M059J (cell line): Measurements from ENCODE around the gene KNOP1. TPM values are rescaled to one million over a fixed set of nuclear protein-coding genes. Genes with fewer than 3 reads are reported as not detected.

Experiments
- DNase-seq: peaks from one replicate; pipeline ENCODE4 v3.0.0-alpha.2; 2012; ENCODE audit warnings: low read depth
- total RNA-seq: library from RNA; depleted of rRNA; stranded (reverse); fragments of >200 nt; shearing (Covaris generic); gene quantifications from 2 replicates; pipeline ENCODE4 v1.2.3, GENCODE V29; 2014; rRNA removed

KNOP1 gene, protein sequence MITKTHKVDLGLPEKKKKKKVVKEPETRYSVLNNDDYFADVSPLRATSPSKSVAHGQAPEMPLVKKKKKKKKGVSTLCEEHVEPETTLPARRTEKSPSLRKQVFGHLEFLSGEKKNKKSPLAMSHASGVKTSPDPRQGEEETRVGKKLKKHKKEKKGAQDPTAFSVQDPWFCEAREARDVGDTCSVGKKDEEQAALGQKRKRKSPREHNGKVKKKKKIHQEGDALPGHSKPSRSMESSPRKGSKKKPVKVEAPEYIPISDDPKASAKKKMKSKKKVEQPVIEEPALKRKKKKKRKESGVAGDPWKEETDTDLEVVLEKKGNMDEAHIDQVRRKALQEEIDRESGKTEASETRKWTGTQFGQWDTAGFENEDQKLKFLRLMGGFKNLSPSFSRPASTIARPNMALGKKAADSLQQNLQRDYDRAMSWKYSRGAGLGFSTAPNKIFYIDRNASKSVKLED
- 10.3 and 13.6 TPM in 2 replicates for total RNA-seq

DNA sequence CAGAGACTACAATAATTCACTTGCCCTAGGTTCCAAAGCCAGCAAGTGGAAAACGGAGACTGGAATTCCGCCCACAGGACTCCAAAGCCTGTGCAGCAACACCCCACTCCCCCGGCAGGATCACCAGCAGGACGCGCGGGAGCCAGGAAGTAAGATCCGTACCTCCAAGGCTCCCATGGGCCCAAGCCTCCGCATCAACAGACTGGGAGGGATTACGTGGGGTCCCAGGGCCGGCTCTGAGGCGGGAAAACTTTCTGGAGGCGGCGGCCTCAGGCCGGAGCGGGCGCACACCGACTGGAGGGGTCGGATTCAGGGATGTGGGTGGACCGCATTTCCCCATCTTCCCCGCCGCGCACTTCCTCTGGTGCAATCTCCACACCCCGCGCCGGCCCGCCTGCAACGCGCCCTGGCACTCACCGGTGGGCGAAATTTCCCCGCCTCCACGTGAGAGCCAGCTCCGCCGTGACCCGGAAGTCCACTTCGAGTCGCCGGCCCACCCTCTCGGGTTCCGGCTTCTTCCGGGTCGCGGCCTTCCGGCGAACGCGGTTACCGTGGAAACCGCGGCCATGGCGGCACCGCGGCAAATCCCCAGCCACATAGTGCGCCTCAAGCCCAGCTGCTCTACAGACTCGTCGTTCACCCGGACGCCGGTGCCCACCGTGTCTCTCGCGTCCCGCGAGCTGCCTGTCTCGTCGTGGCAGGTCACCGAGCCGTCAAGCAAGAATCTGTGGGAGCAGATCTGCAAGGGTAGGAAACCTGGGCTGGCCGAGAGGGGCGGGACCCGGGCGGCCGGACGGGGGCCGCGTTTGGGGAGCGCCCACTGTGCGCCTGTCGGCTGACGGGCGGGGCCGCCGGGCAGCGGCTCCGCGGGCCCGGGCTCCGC, at the start of gene KNOP1, which contains the start of gene IQCK:
Gene KNOP1, minus strand, starts transcription at position 487 of the 883 bp plus-strand sequence. CDS start 3,192 bp downstream, outside the sequence.
Gene IQCK, plus strand, starts transcription at position 531 of the 883 bp plus-strand sequence. Its CDS starts 36 bp downstream, at position 567.
- DNase-seq: peak; percentile 83

DNA sequence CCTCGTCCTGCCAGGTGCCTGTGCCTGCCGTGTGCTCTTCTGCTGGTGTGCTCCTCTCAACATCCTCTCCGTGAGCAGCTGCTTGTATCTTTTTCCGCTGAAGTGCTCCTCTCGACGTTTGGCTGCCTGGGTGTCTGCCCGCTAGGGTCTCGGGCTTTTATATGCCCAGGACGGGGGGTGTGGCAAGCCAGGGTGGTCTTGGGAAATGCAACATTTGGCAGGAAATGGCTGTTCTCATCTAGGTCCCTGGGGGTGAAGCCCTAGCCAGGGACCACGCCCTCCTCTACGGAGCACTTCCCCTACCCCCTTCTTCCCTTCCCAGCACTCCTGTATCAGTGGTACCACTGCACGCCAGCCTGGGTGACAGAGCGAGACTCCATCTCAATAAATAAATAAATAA, 49.5 kb upstream of the KNOP1 start:
- no peak for DNase-seq

DNA sequence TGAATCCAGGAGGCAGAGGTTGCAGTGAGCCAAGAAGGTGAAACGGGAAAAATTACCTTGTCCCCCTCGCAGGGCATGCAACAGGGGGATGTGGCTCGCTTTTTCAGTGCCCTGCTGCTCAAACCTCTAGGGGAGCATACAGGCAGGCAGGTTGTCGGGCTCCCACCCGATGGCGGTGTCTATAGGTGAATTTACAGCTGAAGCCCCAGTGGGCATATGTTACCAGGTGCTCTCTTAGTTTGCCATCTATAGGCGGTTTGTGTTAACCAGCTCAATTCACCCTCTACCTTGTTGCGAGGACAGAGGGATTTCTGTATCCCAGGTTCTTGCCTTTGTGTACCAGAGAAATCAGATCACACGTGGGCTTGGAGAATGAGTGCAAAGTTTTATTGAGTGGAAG, 49.0 kb upstream of the KNOP1 start:
- DNase-seq: no peak

DNA sequence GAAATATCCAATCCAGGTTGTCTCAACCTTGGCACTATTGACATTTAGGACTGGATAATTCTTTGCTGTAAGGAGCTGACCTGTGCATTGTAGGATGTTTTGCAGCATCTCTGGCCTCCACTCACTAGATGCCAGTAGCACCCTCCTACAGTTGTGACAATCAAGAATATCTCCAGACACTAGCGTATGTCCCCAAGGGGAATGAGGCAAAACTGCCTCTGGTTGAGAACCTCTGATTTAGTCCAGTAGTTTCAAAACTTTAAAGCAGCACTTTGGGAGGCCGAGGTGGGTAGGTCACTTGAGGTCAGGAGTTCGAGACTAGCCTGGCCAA, 48.5 kb upstream of the KNOP1 start:
- DNase-seq: no peak

DNA sequence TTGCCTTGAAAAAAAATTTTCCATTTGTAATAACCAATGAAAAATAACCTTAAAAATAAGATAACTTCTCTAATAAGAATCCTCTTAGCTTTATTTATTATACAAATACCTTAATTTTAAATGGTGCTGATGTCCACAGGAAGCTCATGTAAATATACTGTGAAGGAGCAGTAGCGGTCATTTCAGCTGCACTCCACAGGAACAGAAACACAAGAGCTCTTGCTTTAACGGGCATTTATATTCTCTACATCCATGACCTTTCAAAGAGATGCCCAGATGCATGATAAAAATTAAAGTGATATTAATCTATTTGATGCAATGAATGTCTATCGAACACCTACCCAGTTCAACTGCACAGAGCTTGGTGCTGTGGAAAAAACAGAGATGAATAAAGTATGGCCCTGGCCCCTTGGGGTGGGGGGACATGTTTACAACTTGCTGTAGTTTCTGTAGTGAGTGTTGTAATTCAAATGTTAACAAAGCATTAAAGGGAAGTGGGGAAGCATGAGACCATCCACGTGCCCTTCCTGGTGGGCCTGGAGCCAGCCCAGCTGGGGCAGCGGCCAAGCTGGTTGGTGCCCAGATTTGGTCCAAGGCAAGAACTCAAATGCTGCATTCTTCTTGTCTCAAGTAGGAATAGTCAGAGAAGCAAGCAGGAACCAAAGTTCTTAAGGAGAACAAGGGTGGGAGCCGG, 48.0 kb upstream of the KNOP1 start:
- DNase-seq: no peak

- DNase-seq: no peak
Observed at GRCh38 chr16:19760356-19761060, 42.5 kb upstream of the KNOP1 start.

DNA sequence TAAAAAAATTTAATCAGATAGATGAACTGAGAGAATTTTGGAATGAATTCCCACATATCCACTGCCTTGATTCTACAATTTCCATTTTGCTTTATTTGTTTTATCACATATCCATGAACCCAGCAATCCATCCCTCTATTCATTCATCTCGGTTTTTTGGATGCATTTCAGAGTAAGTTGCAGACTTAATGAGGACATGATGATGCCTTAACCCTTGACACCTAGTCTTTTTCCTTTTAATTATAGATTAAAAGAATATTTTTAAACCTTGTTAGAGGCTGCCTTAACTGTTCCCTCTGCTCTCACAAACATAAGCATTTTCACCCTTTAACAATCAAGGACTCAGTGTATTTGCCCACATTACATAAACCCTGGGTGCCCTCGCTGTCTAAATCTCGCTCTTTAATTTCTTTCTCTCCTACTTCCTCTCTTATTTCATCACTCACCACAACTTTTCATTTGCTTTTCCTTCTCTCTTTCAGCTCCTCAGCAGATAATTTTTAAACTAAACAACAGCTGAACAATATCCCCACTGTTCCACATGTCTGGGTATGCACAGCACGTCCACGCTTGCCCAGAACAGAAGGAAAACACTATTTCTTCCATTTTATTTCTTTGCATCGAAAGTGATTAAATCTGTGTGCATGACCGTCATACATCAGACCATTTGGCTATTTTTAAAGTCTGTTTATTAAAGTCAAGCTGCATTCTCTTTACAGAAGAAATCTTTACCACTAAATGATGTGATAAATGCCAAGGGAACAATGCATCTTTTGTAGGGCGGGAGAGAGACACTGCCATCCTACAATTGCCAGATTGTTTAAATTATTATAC, 40.0 kb upstream of the KNOP1 start:
- no peak for DNase-seq

- no peak for DNase-seq
Observed at GRCh38 chr16:19757026-19757425, 39.0 kb upstream of the KNOP1 start.

- no peak for DNase-seq
Observed at GRCh38 chr16:19755268-19755667, 37.2 kb upstream of the KNOP1 start.

DNA sequence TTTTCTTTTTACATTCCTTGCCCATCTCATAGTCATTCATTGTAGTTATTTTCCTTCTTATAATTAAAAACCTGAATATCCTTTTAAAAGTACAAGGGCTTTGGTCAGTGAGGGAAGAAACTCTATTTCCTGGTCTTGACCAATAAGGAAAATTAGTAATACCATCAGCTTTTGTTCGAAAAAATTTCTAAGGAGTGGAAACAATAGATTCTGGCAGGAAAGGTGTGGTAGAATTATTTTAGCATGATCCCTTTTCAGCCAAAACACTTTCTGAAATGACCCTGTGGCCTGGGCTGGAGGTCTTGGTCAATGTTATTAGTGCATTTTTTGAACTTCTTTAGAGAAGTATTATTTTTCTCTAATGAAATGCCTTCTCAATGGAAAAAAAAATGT, 36.6 kb upstream of the KNOP1 start:
- DNase-seq: no peak

DNA sequence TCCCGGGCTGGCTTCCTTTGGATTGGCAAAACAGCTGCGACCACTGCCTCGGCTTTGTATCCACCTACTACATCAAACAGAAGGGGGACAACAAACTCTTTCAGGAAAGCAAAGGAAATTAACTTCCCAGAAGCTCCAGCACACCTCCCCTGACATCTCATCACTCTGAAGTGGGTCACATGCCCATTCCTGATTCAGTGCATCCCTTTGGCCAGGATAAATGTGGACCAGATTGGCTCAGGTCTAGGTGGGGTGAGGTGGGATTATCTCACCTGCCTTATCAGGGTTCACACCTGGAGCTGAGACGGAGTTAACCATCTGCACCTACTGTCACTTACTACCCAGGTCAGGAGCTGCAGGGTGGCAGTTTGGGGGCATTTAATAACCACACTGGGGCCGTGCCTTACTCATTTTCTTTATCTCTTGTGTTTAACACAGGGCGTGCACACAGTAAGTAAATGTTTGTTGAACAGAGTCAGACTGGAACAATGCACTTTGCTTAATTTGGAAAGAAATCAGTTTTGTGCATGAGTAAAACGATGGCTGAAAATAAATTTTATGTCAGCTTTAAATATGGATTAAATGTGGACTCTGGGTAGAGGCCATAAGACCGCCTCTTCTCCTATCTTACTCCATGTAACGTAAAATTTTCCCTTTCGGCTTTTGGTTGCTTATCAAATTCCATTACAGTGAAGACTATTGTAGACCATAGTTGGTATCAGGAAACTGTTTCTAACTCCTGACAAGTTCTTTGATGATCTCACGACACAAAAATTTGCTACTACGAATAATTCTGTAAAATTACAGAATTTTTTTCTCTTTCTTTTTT, 36.0 kb upstream of the KNOP1 start:
- DNase-seq: peak; percentile 39

- no peak for DNase-seq
Observed at GRCh38 chr16:19751478-19752385, 33.7 kb upstream of the KNOP1 start.

- DNase-seq: no peak
Observed at GRCh38 chr16:19749571-19750080, 31.6 kb upstream of the KNOP1 start.

GRCh38 chr16:19748389-19749168, 30.6 kb upstream of the KNOP1 start:
- DNase-seq: no peak

- no peak for DNase-seq
Observed at GRCh38 chr16:19746561-19746960, 28.5 kb upstream of the KNOP1 start.

DNA sequence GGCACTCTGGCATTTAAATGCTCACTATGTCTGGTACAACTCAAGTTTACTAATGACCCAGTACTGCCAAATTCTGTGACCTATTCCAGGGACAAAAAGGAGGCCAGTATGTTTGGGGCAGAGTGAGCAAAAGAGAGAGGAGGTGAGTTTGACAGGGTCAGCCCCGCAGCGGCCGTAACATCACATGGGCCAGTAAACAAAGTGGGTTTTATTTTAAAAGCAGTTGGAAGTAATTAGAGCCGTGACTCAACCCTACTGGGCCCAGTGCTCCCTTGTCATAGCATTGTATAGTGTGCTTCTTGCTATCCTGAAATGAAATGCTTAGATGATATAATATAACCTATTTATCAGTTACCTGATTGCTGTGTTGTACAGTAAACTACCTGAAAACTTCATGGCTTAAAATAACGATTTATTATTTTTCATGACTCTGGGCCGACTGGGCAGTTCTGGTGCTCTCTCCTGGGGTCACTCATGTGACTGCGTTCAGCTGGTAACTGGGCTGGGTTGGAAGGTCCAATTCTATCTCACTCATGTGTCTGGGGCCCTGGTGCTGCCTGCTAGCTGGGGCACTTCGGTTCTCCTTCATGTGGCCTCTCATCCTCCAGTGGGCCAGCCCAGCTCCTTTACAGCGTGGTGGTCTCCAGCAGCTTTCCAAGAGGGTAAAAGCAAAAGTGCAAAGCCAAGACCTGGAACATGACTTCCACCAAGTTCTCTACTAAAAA, 27.4 kb upstream of the KNOP1 start:
- DNase-seq: peak; percentile 20

DNA sequence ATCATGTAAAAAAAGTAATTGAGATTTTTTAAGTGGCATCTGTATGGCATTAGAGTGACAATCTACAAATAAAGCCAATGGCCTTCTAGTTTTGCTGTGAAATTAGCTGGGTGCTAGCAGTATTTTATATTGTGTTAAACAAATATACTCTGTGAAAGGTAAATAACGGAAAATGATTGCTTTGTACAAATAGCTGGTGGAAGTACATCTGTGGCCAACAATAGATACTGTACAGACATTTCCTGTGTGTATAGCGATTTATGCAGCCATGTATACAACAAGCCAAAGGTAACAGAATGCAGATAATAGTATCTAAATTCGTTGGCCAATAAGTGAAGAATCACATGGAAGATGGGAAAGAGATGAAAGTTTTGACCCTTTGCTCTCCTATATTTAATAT, 26.6 kb upstream of the KNOP1 start:
- DNase-seq: no peak
